MCF 10A (cell line): Measurements from ENCODE around the gene RGS14. TPM values are rescaled to one million over a fixed set of nuclear protein-coding genes. Genes with fewer than 3 reads are reported as not detected.

Experiments used
- BruUV-seq: library from RNA; stranded (reverse); fragments of 400-500 nt; replicated peaks from 2 replicates; lab custom pipeline; 2021; lab: Mats Ljungman, UMichigan
- CTCF ChIA-PET: fragments of 300-600 bp; sonication (Branson Sonifier 250); formaldehyde crosslinking; extraction: SDS; loops from one replicate; lab custom pipeline; 2021; ENCODE audit warnings: antibody characterized with exemption, inconsistent platforms; lab: Yijun Ruan, JAX
- POLR2A ChIA-PET: fragments of 300-600, 350-650 bp; sonication (Branson Sonifier 250); formaldehyde crosslinking; extraction: SDS; loops from one replicate; lab custom pipeline; 2020; ENCODE audit warnings: antibody characterized with exemption, inconsistent platforms; lab: Yijun Ruan, JAX
- DNase-seq: peaks from one replicate; pipeline ENCODE4 v3.0.0-alpha.2; 2018; ENCODE audit not compliant: unreplicated experiment
- H3K27ac Mint-ChIP-seq: one replicate; pipeline ENCODE4 v1.8.0; 2022; ENCODE audit warnings: mild to moderate bottlenecking, low read depth, mixed read lengths; ENCODE audit not compliant: unreplicated experiment
- H3K27me3 Mint-ChIP-seq: one replicate; pipeline ENCODE4 v1.8.0; 2022; ENCODE audit warnings: mixed read lengths; ENCODE audit not compliant: insufficient read depth, unreplicated experiment
- H3K36me3 Mint-ChIP-seq: one replicate; pipeline ENCODE4 v1.8.0; 2022; ENCODE audit warnings: mild to moderate bottlenecking, moderate library complexity, mixed read lengths; ENCODE audit not compliant: insufficient read depth, unreplicated experiment
- H3K4me1 Mint-ChIP-seq: one replicate; pipeline ENCODE4 v1.8.0; 2022; ENCODE audit warnings: mixed read lengths; ENCODE audit not compliant: insufficient read depth, unreplicated experiment
- H3K4me3 Mint-ChIP-seq: one replicate; pipeline ENCODE4 v1.8.0; 2022; ENCODE audit warnings: mild to moderate bottlenecking, moderate library complexity, mixed read lengths; ENCODE audit not compliant: unreplicated experiment
- H3K9me3 Mint-ChIP-seq: one replicate; pipeline ENCODE4 v1.8.0; 2022; ENCODE audit warnings: mixed read lengths; ENCODE audit not compliant: unreplicated experiment
- CTCF ChIP-seq: fragments of 200-600 bp; IDR thresholded peaks from one replicate; pipeline ENCODE4 v1.8.0; 2022; ENCODE audit warnings: antibody characterized with exemption, mild to moderate bottlenecking; ENCODE audit not compliant: unreplicated experiment
- intact Hi-C: fragments of 100-400 bp; cut with micrococcal nuclease; formaldehyde crosslinking; loops from 2 replicates; pipeline ENCODE4 v1.14.1; 2022
- total RNA-seq: library from RNA; stranded (reverse); gene quantifications from 2 replicates; pipeline ENCODE4 v1.2.3, GENCODE V29; 2022

The RGS14 gene
- total RNA-seq, 1 experiment from 2014 or later: 7.8 TPM

- H3K9me3 Mint-ChIP-seq: no peaks in the 10 kb centered on the region
- H3K27ac Mint-ChIP-seq: no peak overlapping the region
- CTCF ChIA-PET: interaction anchor here (0.7 to 2.9 kb wide), 7 partner anchors 28 to 233 kb away, joined by 3 to 11 read pairs (median 4); no protein-coding TSS in a partner anchor
- no peak overlapping the region for H3K4me3 Mint-ChIP-seq
- no peaks in the 10 kb centered on the region for H3K27me3 Mint-ChIP-seq
- DNase-seq: no peak
- no TSS peak for BruUV-seq
- POLR2A ChIA-PET: interaction anchor here (0.6 to 1.6 kb wide), 4 partner anchors 22 to 225 kb away, joined by 3 to 6 read pairs (median 4); no protein-coding TSS in a partner anchor
- intact Hi-C loops: no loop called here
- peaks cover 32% of the 10 kb centered on the region for H3K4me1 Mint-ChIP-seq
- no peak for TF ChIP-seq CTCF
- H3K36me3 Mint-ChIP-seq: peaks cover 43% of the 10 kb centered on the region
Observed at GRCh38 chr5:177346820-177347219, 10.9 kb upstream of the RGS14 start.

- H3K4me3 Mint-ChIP-seq: no peak overlapping the region
- H3K4me1 Mint-ChIP-seq: peaks cover 32% of the 10 kb centered on the region
- no peaks in the 10 kb centered on the region for H3K27me3 Mint-ChIP-seq
- no peak overlapping the region for H3K27ac Mint-ChIP-seq
- no peak for DNase-seq
- peaks cover 34% of the 10 kb centered on the region for H3K36me3 Mint-ChIP-seq
- H3K9me3 Mint-ChIP-seq: no peaks in the 10 kb centered on the region
- CTCF ChIA-PET: interaction anchor here (0.6 to 2.9 kb wide), 5 partner anchors 23 to 234 kb away, joined by 3 to 11 read pairs (median 4); no protein-coding TSS in a partner anchor
- intact Hi-C loops: no loop called here
- no TSS peak for BruUV-seq
- TF ChIP-seq CTCF: no peak
- POLR2A ChIA-PET: interaction anchor here (1.6 kb wide), 1 partner anchor 21 kb away, joined by 3 read pairs; no protein-coding TSS in a partner anchor
Observed at GRCh38 chr5:177347699-177348098, 10.0 kb upstream of the RGS14 start.

- no peak for DNase-seq
- POLR2A ChIA-PET: interaction anchor here (0.6 to 1.1 kb wide), 2 partner anchors 77 to 608 kb away, joined by 3 to 4 read pairs; no protein-coding TSS in a partner anchor
- no peaks in the 10 kb centered on the region for H3K9me3 Mint-ChIP-seq
- H3K27ac Mint-ChIP-seq: no peak overlapping the region
- H3K36me3 Mint-ChIP-seq: peaks cover 34% of the 10 kb centered on the region
- peak overlapping the region; percentile 93 for H3K4me3 Mint-ChIP-seq
- H3K4me1 Mint-ChIP-seq: peaks cover 27% of the 10 kb centered on the region
- BruUV-seq: no TSS peak
- TF ChIP-seq CTCF: no peak
- CTCF ChIA-PET: interaction anchor here (0.6 to 5.2 kb wide), 8 partner anchors 19 to 213 kb away, joined by 3 to 44 read pairs (median 6); no protein-coding TSS in a partner anchor
- intact Hi-C loops: no loop called here
- no peaks in the 10 kb centered on the region for H3K27me3 Mint-ChIP-seq
Observed at GRCh38 chr5:177349362-177349647, 8.4 kb upstream of the RGS14 start.

GRCh38 chr5:177349762-177350161 is 8.0 kb upstream of the RGS14 start:
- peak overlapping the region; percentile 98 for H3K27ac Mint-ChIP-seq
- H3K36me3 Mint-ChIP-seq: peaks cover 30% of the 10 kb centered on the region
- POLR2A ChIA-PET: interaction anchor here (0.6 to 4.1 kb wide), 8 partner anchors 21 to 608 kb away, joined by 3 to 58 read pairs (median 7); partner anchors contain the start of genes PRELID1 and RAB24
- CTCF ChIA-PET: interaction anchor here (0.6 to 5.2 kb wide), 9 partner anchors 15 to 811 kb away, joined by 3 to 44 read pairs (median 8); no protein-coding TSS in a partner anchor
- intact Hi-C loops: no loop called here
- no TSS peak for BruUV-seq
- H3K4me3 Mint-ChIP-seq: peak overlapping the region; percentile 93
- H3K27me3 Mint-ChIP-seq: no peaks in the 10 kb centered on the region
- H3K9me3 Mint-ChIP-seq: no peaks in the 10 kb centered on the region
- DNase-seq: no peak
- H3K4me1 Mint-ChIP-seq: peaks cover 27% of the 10 kb centered on the region
- TF ChIP-seq CTCF: no peak
